ENCODE measurements around the gene CFAP70.

CFAP70 gene

GRCh38 chr10:73217628-73218027 is 141.0 kb downstream of the CFAP70 start:
- DNase-seq = no peak

- no peak for DNase-seq
Observed at GRCh38 chr10:73215749-73216148, 142.9 kb downstream of the CFAP70 start.

- no peak for DNase-seq
Observed at GRCh38 chr10:73211106-73211811, 147.4 kb downstream of the CFAP70 start.

GRCh38 chr10:73210395-73211105 is 148.1 kb downstream of the CFAP70 start:
- DNase-seq = no peak

GRCh38 chr10:73209705-73210104 is 149.0 kb downstream of the CFAP70 start:
- DNase-seq = no peak

- DNase-seq = peak in 1 of 51 donors; percentile 11
Observed at GRCh38 chr10:73207883-73208282, 150.8 kb downstream of the CFAP70 start.

GRCh38 chr10:73206385-73206784 is 152.3 kb downstream of the CFAP70 start:
- no peak for DNase-seq

GRCh38 chr10:73205890-73206289 is 152.8 kb downstream of the CFAP70 start:
- DNase-seq = no peak

- no peak for DNase-seq
Observed at GRCh38 chr10:73205081-73205480, 153.6 kb downstream of the CFAP70 start.

Measured in hypothalamus (tissue), 51 donors.